PC-3 (cell line): ENCODE data around the gene ZFYVE19. TPM values are rescaled to one million over a fixed set of nuclear protein-coding genes. Genes with fewer than 3 reads are reported as not detected.

ENCODE experiments used
- ATAC-seq: fragments of 200-7000 bp; cut with Tn5 transposase; 2 replicates; pipeline ENCODE4 v1.9.1; 2020; ENCODE audit warnings: mild to moderate bottlenecking, moderate library complexity
- BruUV-seq: library from RNA; stranded (reverse); fragments of 400-500 nt; replicated peaks from 2 replicates; lab custom pipeline; 2021; lab: Mats Ljungman, UMichigan
- CTCF ChIA-PET: fragments of 300-600 bp; sonication (Branson Sonifier 250); formaldehyde crosslinking; loops from one replicate; lab custom pipeline; 2022; ENCODE audit warnings: antibody characterized with exemption; lab: Charles Lee
- POLR2A ChIA-PET: fragments of 300-600 bp; sonication (Branson Sonifier 250); formaldehyde crosslinking; loops from one replicate; lab custom pipeline; 2022; ENCODE audit warnings: antibody characterized with exemption; ENCODE audit not compliant: unreplicated experiment; lab: Charles Lee
- DNase-seq: peaks from one replicate; pipeline ENCODE4 v3.0.0-alpha.2; 2015
- H2AFZ ChIP-seq: fragments of 300-600 bp; sonication (generic); 2 replicates; pipeline ENCODE4 v1.6.0; 2016; ENCODE audit warnings: antibody characterized with exemption, low read length
- H3F3A ChIP-seq: fragments of 300-600 bp; sonication (generic); one replicate; pipeline ENCODE4 v1.6.0; 2017; ENCODE audit warnings: antibody characterized with exemption, low read length, control low read depth, mild to moderate bottlenecking; ENCODE audit not compliant: unreplicated experiment
- H3K27ac ChIP-seq: fragments of 300-600 bp; sonication (generic); 2 replicates; pipeline ENCODE4 v1.5.1; 2016; ENCODE audit warnings: mild to moderate bottlenecking, low read length
- H3K27me3 ChIP-seq: fragments of 300-600 bp; sonication (generic); 2 replicates; pipeline ENCODE4 v1.6.1; 2016; ENCODE audit warnings: low read length, mixed read lengths
- H3K36me3 ChIP-seq: fragments of 300-600 bp; sonication (generic); 2 replicates; pipeline ENCODE4 v1.6.1; 2016; ENCODE audit warnings: low read depth, mixed run types, low read length, mixed read lengths
- H3K4me1 ChIP-seq: fragments of 300-600 bp; sonication (generic); 2 replicates; pipeline ENCODE4 v1.5.1; 2016; ENCODE audit warnings: low read length; ENCODE audit not compliant: insufficient read depth
- H3K4me2 ChIP-seq: fragments of 300-600 bp; sonication (generic); 2 replicates; pipeline ENCODE4 v1.6.0; 2016; ENCODE audit warnings: low read length
- H3K4me3 ChIP-seq: fragments of 300-600 bp; sonication (generic); 2 replicates; pipeline ENCODE4 v1.5.1; 2016; ENCODE audit warnings: mild to moderate bottlenecking, low read length, mixed read lengths
- H3K79me2 ChIP-seq: fragments of 300-600 bp; sonication (generic); 2 replicates; pipeline ENCODE4 v1.6.1; 2017; ENCODE audit warnings: low read length, mixed read lengths
- H3K9ac ChIP-seq: fragments of 300-600 bp; sonication (generic); 2 replicates; pipeline ENCODE4 v1.6.0; 2016; ENCODE audit warnings: mild to moderate bottlenecking, low read length
- H3K9me2 ChIP-seq: fragments of 300-600 bp; sonication (generic); replicated peaks from 2 replicates; pipeline ENCODE4 v1.6.1; 2016; ENCODE audit warnings: mixed run types, low read length, mixed read lengths
- H3K9me3 ChIP-seq: fragments of 300-600 bp; sonication (generic); 2 replicates; pipeline ENCODE4 v1.6.1; 2016; ENCODE audit warnings: low read length, mixed read lengths
- H4K20me1 ChIP-seq: fragments of 300-600 bp; sonication (generic); 2 replicates; pipeline ENCODE4 v1.6.1; 2016; ENCODE audit warnings: low read length, mixed read lengths
- CTCF ChIP-seq: fragments of 300-600 bp; sonication (generic); conservative IDR thresholded peaks from 2 replicates; pipeline ENCODE4 v1.5.1; 2017; ENCODE audit warnings: antibody characterized with exemption, low read depth, mild to moderate bottlenecking, low read length
- EZH2 ChIP-seq: fragments of 300-600 bp; sonication (generic); IDR thresholded peaks from one replicate; pipeline ENCODE4 v1.6.1; 2017; ENCODE audit warnings: antibody characterized with exemption, mild to moderate bottlenecking, low read length; ENCODE audit not compliant: unreplicated experiment
- EZH2phosphoT487 ChIP-seq: fragments of 300-600 bp; sonication (generic); IDR thresholded peaks from 2 replicates; pipeline ENCODE4 v1.6.1; 2018; ENCODE audit warnings: mild to moderate bottlenecking, antibody characterized with exemption, low read length, borderline replicate concordance
- intact Hi-C: fragments of 100-400 bp; cut with micrococcal nuclease; formaldehyde crosslinking; loops from 2 replicates; pipeline ENCODE4 v1.9.0; 2023
- total RNA-seq: library from RNA; depleted of rRNA; stranded (reverse); fragments of >200 nt; gene quantifications from 2 replicates; pipeline ENCODE4 v1.2.3, GENCODE V29; 2014

Gene ZFYVE19
- total RNA-seq, 1 experiment from 2014 or later, result 32.3 TPM

- DNase-seq (no peak), ATAC-seq (no peak)
- BruUV-seq, result no TSS peak
- Histone ChIP-seq H3K4me3 (no peak overlapping the region), H3K36me3 (0 out of 2 replicates have a peak, but pooled peaks cover 3% of the 10 kb centered on the region), H3K27ac (no peak overlapping the region), H3F3A (no peaks in the 10 kb centered on the region), H3K4me2 (no peak overlapping the region), H3K79me2 (peaks cover 45% of the 10 kb centered on the region), H4K20me1 (no peaks in the 10 kb centered on the region), H3K9me2 (no peaks in the 10 kb centered on the region), H3K9ac (no peak overlapping the region), H2AFZ (no peak overlapping the region), H3K27me3 (no peaks in the 10 kb centered on the region), H3K4me1 (peaks cover 13% of the 10 kb centered on the region), H3K9me3 (no peaks in the 10 kb centered on the region)
- TF ChIP-seq EZH2 (no peak), EZH2phosphoT487 (no peak), CTCF (peak; percentile 16; the same call in 1 of the 2 replicates)
- CTCF ChIA-PET, result no interaction called here
- POLR2A ChIA-PET, result no interaction called here
- intact Hi-C loops, result no loop called here
Measured at GRCh38 chr15:40803688-40804087, 3.2 kb upstream of the ZFYVE19 start.

GRCh38 chr15:40806672-40807027 is 239 bp upstream of the ZFYVE19 start:
- peak overlapping the region; percentile 100 for H2AFZ ChIP-seq
- H3K9ac ChIP-seq, result peak overlapping the region; percentile 92
- H3K9me2 ChIP-seq, result no peaks in the 10 kb centered on the region
- H4K20me1 ChIP-seq, result no peaks in the 10 kb centered on the region
- intact Hi-C loops, result no loop called here
- H3K27ac ChIP-seq, result peak overlapping the region; percentile 65
- H3F3A ChIP-seq, result no peaks in the 10 kb centered on the region
- peak overlapping the region; percentile 98 for H3K4me3 ChIP-seq
- no peaks in the 10 kb centered on the region for H3K36me3 ChIP-seq
- no peaks in the 10 kb centered on the region for H3K27me3 ChIP-seq
- ChIA-PET POLR2A (interaction anchor here (1.5 kb wide), 1 partner anchor 37 kb away, joined by 5 read pairs; the partner anchor contains the start of gene SPINT1), CTCF (interaction anchor here (0.6 to 1.3 kb wide), 3 partner anchors 22 to 87 kb away, joined by 3 to 12 read pairs (median 9); no protein-coding TSS in a partner anchor)
- peak overlapping the region; percentile 97 for H3K4me2 ChIP-seq
- TSS peak; percentile 72 for BruUV-seq
- no peak for DNase-seq
- ATAC-seq, result no peak
- H3K9me3 ChIP-seq, result no peaks in the 10 kb centered on the region
- peaks cover 13% of the 10 kb centered on the region for H3K4me1 ChIP-seq
- TF ChIP-seq EZH2phosphoT487, result no peak
- TF ChIP-seq EZH2, result no peak
- TF ChIP-seq CTCF, result no peak
- peaks cover 37% of the 10 kb centered on the region for H3K79me2 ChIP-seq

- intact Hi-C loops, result no loop called here
- POLR2A ChIA-PET, result interaction anchor here (1.5 kb wide), 1 partner anchor 36 kb away, joined by 5 read pairs; the partner anchor contains the start of gene SPINT1
Measured at GRCh38 chr15:40807888-40808461, 1.1 kb downstream of the ZFYVE19 start.

More at GRCh38 chr15:40807888-40808461, 1.1 kb downstream of the ZFYVE19 start:
- H3K9me2 ChIP-seq, result no peaks in the 10 kb centered on the region
- H3K9me3 ChIP-seq, result no peaks in the 10 kb centered on the region
- no peaks in the 10 kb centered on the region; the same call in 1 of the 2 replicates for H3K36me3 ChIP-seq
- TSS peak; percentile 48 for BruUV-seq
- H3K27ac ChIP-seq, result peak overlapping the region; percentile 8; the same call in 1 of the 2 replicates
- peak overlapping the region; percentile 98 for H3K4me3 ChIP-seq
- ATAC-seq, result no peak
- H3K4me1 ChIP-seq, result peaks cover 13% of the 10 kb centered on the region
- peak overlapping the region; percentile 97 for H3K4me2 ChIP-seq
- CTCF ChIA-PET, result interaction anchor here (0.6 to 1.3 kb wide), 2 partner anchors 50 to 84 kb away, joined by 4 to 12 read pairs; no protein-coding TSS in a partner anchor
- H3F3A ChIP-seq, result no peaks in the 10 kb centered on the region
- no peak for DNase-seq
- H2AFZ ChIP-seq, result peak overlapping the region; percentile 100
- H3K27me3 ChIP-seq, result no peaks in the 10 kb centered on the region
- no peak for TF ChIP-seq EZH2phosphoT487
- no peak for TF ChIP-seq CTCF
- TF ChIP-seq EZH2, result no peak
- H3K9ac ChIP-seq, result peak overlapping the region; percentile 92
- peaks cover 31% of the 10 kb centered on the region for H3K79me2 ChIP-seq
- no peaks in the 10 kb centered on the region for H4K20me1 ChIP-seq
